HAP-1 (cell line): ENCODE data around the gene NFIB.

ENCODE experiments used
- DNase-seq, 2 experiments: peaks; one replicate each; pipeline ENCODE4 v3.0.0-alpha.2; 2016 to 2020; ENCODE audit warnings: low spot score in 2 of 2
- H3K27me3 ChIP-seq: fragments of 250-450 bp; sonication (Bioruptor Pico); 2 replicates; pipeline ENCODE4 v1.5.1; 2020; ENCODE audit warnings: low read depth, mild to moderate bottlenecking, moderate library complexity
- H3K36me3 ChIP-seq: fragments of 250-450 bp; sonication (Bioruptor Pico); replicated peaks from 2 replicates; pipeline ENCODE4 v1.5.1; 2020; ENCODE audit warnings: mild to moderate bottlenecking
- H3K4me1 ChIP-seq: fragments of 250-450 bp; sonication (Bioruptor Pico); 2 replicates; pipeline ENCODE4 v1.5.1; 2020; ENCODE audit warnings: mild to moderate bottlenecking
- H3K4me3 ChIP-seq: fragments of 250-450 bp; sonication (Bioruptor Pico); 2 replicates; pipeline ENCODE4 v1.5.1; 2020; ENCODE audit warnings: mild to moderate bottlenecking, moderate library complexity
- H3K9me3 ChIP-seq: fragments of 250-450 bp; sonication (Bioruptor Pico); 2 replicates; pipeline ENCODE4 v1.5.1; 2020; ENCODE audit warnings: mild to moderate bottlenecking, moderate library complexity
- in situ Hi-C: fragments of 300-500 bp; cut with MboI; formaldehyde crosslinking; loops from 3 replicates; pipeline ENCODE4 v1.14.3; 2020; ENCODE audit warnings: low sequenced_read_pairs, inconsistent platforms, mixed read lengths

The NFIB gene

DNA sequence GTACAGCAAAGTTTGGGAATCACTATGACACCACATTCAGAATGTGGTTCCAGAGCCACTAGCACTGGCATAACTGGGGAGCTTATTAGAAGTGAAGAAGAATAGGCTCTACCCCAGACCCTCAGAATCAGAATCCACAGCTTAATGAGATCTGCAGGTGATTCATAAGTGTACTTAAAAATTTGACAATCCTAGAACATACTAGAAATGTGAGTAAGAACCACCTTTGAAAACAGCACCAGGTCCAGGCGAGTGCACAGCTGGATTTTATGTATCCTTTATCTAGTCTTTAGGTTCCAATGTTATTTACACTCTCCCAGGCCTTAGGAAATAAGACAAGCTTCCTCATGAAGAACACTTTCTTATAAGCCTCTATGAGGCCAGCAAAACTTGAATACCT, 149.0 kb downstream of the NFIB start:
- no peaks in the 10 kb centered on the region for H3K36me3 ChIP-seq
- H3K4me1 ChIP-seq, result peaks cover 6% of the 10 kb centered on the region
- in situ Hi-C loops, result no loop called here
- no peak for DNase-seq
- no peaks in the 10 kb centered on the region for H3K9me3 ChIP-seq
- no peak overlapping the region for H3K4me3 ChIP-seq
- no peaks in the 10 kb centered on the region for H3K27me3 ChIP-seq

DNA sequence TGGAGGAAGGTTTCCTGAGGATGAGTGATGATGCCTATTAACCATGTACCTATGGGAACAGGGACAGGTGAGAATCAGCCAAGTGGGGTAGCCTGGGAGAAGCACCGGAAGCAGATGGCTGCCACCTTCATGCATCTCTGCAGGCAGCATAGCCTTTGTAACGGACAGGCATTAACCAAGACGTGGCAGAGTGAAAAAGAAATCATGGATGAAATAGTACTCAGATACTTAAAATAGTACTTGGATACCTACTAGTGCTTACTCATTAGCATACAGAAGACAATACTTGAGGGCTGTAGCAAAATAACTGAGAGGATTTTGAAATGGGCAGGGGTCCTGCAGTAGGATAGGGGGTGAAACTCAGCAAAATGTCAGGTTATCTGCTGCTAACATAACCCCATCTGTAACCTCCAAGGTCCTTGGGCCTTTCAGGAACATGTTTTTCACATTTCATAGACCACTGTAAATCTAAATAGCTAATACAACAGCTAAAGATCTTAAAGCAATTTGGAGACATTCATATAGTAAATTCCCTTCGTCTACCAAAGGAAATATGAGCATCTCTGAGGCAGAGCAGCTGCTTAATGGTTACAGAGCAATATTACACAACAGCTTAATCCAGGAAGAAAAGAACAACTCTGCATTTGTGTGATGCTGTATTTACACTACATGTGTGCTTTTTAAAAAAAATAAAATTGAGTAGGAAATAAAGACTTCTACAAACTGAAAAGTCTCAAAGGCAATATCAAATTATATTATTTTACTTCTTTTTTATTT, 154.3 kb downstream of the NFIB start:
- peak in 1 of 2 experiments; percentile 49 for DNase-seq

DNA sequence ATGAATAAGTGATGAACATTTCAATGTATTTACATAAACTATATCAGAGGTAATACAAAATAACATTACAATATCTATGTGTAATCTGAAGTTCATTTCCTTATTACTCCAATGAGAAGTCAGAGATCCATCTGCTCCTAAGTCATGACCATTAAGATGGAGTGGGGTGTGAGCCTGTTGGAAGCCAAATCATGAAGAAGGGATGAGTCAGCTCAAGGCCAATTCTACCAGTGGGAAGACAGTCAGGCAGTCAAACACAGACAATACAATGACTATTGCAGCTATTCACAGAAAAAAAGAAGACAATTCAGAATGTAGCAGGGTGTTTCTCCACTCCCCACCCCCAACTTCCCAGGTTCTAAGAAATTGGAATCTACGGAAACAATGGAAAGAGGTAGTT, 155.0 kb downstream of the NFIB start:
- H3K4me3 ChIP-seq, result no peak overlapping the region
- peaks cover 19% of the 10 kb centered on the region for H3K4me1 ChIP-seq
- in situ Hi-C loops, result no loop called here
- no peak for DNase-seq
- H3K27me3 ChIP-seq, result no peaks in the 10 kb centered on the region
- no peaks in the 10 kb centered on the region for H3K9me3 ChIP-seq
- no peaks in the 10 kb centered on the region for H3K36me3 ChIP-seq

More for the DNA sequence above, 154.3 kb downstream of the NFIB start:
- no peaks in the 10 kb centered on the region for H3K9me3 ChIP-seq
- H3K36me3 ChIP-seq, result no peaks in the 10 kb centered on the region
- H3K4me1 ChIP-seq, result peaks cover 19% of the 10 kb centered on the region
- H3K27me3 ChIP-seq, result no peaks in the 10 kb centered on the region
- H3K4me3 ChIP-seq, result no peak overlapping the region
- in situ Hi-C loops, result no loop called here

DNA sequence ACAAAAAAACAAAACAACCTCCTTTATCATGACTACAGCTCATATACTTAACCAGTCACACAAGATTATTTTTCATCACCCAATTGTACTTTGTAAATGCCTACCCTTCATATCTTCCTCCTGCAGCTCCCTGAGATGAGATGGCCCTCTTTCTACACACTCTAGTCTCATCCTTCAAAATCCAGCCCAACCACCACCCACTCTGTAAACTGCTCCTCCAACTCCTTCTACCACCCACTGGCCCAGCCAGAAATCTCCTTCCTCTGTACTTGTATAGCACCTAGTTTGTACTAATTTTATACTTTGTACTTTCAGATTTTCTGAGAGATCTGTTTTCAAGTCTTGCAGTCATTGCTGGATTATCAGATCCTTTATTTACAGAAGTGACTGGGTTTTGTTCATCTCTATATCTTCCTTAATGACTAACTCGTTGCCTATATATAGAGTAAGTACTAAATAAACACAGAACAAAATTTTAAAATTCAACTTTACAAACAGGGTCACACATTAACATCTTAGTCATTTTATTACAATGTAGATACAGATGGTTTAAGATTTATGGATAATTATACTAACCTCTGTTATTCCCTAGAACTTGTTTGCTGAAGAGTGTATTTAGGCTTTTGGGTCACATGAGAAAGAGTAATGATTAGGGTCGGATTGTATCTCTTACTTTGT, 155.7 kb downstream of the NFIB start:
- Histone ChIP-seq H3K9me3 (no peaks in the 10 kb centered on the region), H3K36me3 (no peaks in the 10 kb centered on the region), H3K4me3 (no peak overlapping the region), H3K4me1 (peaks cover 22% of the 10 kb centered on the region), H3K27me3 (no peaks in the 10 kb centered on the region)
- DNase-seq, result no peak
- in situ Hi-C loops, result no loop called here

DNA sequence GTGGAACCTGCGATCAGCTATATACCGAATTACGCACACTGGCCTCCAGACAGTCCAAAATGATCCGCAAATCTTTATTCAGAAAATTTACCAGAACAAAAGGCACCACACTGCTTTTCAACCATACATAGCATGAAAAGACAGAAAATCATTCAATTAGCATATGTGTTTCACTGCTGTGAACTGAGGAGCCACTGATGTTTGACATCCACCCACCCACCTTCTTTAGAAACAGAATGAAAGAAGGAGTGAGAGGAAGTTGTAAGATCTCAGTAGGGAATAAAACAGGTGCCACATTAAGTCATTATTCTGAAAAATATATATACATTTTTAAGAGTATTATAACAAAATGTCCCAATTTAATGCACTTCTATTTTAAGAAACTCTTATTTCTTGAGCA, 156.8 kb downstream of the NFIB start:
- in situ Hi-C loops, result no loop called here
- Histone ChIP-seq H3K36me3 (no peaks in the 10 kb centered on the region), H3K9me3 (no peaks in the 10 kb centered on the region), H3K4me3 (no peak overlapping the region), H3K27me3 (no peaks in the 10 kb centered on the region), H3K4me1 (peaks cover 27% of the 10 kb centered on the region)
- no peak for DNase-seq

DNA sequence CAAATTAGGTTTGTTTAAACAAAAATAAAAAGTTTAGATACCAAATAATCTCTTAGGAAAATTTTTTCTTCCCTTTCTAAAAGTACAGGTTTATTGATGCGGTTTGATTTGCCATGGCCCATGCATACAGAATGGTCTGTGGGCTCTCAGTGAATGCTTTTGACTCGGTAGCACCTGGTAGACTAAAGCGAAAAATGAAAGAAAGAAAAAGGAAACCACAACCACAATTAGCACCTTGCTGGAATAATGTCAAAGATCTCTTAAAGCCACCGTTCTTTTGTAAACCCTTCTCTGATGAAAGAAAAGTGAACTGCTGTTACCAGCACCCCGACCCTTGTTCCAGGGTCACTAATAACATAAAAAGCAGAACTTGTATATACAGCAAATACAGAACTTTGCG, 157.9 kb downstream of the NFIB start:
- no peaks in the 10 kb centered on the region for H3K9me3 ChIP-seq
- peaks cover 27% of the 10 kb centered on the region for H3K4me1 ChIP-seq
- H3K4me3 ChIP-seq, result no peak overlapping the region
- no peak for DNase-seq
- H3K27me3 ChIP-seq, result no peaks in the 10 kb centered on the region
- in situ Hi-C loops, result no loop called here
- no peaks in the 10 kb centered on the region for H3K36me3 ChIP-seq

DNA sequence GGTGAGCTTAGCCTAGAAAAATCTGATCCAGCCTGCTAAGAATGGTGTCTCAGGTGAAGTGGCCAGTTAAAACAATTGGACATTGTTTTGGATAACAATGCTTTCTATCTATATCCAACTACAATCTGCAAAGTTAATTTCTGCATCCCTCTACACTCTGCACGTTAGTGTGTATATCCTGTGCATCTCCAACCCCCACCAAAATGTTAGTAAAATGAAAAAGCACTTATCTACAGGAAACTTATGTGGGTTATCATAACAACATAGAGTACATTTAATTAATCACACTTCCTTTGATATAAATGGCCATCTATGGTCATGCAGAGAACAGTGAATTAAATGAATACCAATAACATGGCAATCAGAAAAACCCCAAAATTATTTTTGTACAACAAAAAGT, 158.7 kb downstream of the NFIB start:
- H3K4me1 ChIP-seq, result peaks cover 24% of the 10 kb centered on the region
- no peaks in the 10 kb centered on the region for H3K27me3 ChIP-seq
- no peaks in the 10 kb centered on the region for H3K36me3 ChIP-seq
- no peaks in the 10 kb centered on the region for H3K9me3 ChIP-seq
- no peak overlapping the region for H3K4me3 ChIP-seq
- DNase-seq, result no peak
- in situ Hi-C loops, result no loop called here

DNA sequence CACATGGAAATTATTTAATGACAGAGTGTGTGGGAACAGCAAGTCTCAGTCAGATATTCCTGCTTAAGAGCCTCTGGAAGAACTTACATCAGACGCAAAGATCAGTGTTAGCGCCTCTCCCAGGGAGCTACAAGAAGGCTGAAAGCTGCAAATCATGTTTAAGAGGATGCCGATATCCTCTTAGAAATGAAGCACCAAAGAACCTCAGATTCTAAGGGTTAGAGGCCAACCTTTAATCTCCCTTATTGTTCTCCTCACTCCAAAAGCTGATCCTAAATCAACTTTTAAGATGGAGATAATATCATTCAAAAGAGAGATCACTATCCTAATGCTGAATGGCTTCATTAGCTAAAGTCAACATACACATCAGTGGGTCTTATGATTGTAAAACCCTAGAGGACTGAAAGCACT, 160.6 kb downstream of the NFIB start:
- Histone ChIP-seq H3K4me1 (peaks cover 16% of the 10 kb centered on the region), H3K9me3 (no peaks in the 10 kb centered on the region), H3K27me3 (no peaks in the 10 kb centered on the region), H3K36me3 (no peaks in the 10 kb centered on the region), H3K4me3 (no peak overlapping the region)
- peak; percentile 45 to 95 for DNase-seq
- in situ Hi-C loops, result no loop called here

DNA sequence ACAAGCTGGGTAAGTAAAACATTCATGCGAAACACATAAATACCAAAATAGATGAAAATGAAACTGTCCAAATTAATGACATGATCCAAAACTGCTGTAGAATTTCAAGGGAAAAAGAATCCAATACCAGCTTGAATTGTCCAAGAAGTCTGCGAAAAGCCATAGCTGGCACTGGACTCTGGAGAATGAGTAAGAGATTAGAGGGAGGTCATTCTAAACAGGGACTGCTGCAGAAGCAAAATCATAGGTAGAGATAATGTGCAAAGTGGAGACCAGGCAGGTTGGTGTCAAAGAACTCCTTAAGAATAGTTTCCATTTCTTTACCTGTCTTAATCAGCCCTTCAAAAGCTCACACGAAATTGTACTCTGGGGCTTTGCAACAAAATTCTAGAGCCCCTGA, 162.5 kb downstream of the NFIB start:
- Histone ChIP-seq H3K4me3 (no peak overlapping the region), H3K36me3 (no peaks in the 10 kb centered on the region), H3K9me3 (no peaks in the 10 kb centered on the region), H3K27me3 (no peaks in the 10 kb centered on the region), H3K4me1 (peaks cover 7% of the 10 kb centered on the region)
- in situ Hi-C loops, result no loop called here
- DNase-seq, result no peak

DNA sequence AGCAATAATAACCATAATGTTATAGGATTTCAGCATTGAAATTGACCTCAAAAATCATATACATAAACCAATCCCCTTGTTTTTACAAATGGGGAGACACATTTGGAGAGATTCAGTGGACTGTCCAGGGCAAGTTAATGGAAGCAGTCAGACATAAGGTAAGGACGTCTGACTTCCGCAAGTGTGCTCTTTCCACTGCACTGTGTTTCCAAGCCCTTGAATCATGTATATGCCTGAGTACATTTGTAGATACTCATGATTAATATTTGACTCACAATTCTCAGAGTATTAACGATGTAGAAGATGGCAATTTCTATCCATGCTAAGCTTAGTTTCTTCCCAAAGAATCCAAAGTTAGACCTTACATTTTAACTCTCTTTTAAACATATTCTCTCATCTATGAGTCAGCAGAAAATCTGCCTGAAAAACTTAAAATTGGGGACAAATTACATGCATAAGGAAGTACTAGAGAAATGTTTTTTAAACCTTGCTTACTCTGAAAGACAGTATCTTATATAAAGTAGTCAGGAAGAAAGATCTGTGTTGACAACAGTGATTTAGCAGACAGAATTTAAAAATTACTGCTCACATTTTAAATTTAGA, 165.3 kb downstream of the NFIB start:
- Histone ChIP-seq H3K27me3 (no peaks in the 10 kb centered on the region), H3K4me3 (no peak overlapping the region), H3K4me1 (peaks cover 16% of the 10 kb centered on the region), H3K36me3 (no peaks in the 10 kb centered on the region), H3K9me3 (no peaks in the 10 kb centered on the region)
- in situ Hi-C loops, result loop anchor here (25.0 kb wide), 1 partner anchor 164 kb away; the partner anchor contains the start of gene NFIB
- DNase-seq, result no peak

DNA sequence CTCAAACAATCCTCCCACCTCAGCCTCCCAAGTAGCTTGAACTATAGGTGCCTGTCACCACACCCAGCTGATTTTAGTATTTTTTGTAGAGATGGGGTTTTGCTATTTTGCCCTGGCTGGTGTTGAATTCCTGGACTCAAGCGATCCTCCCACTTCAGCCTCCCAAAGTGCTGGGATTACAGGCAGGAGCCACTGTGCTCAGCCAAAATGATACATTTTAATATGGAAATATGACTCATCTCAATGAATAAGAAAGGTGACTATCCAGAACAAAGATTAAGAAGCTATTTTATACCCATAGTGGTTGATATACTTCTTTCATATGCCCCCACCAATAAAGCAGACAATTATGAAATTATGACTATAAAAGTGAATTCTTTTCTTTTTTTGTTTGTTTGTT, 166.2 kb downstream of the NFIB start:
- H3K36me3 ChIP-seq, result no peaks in the 10 kb centered on the region

DNA sequence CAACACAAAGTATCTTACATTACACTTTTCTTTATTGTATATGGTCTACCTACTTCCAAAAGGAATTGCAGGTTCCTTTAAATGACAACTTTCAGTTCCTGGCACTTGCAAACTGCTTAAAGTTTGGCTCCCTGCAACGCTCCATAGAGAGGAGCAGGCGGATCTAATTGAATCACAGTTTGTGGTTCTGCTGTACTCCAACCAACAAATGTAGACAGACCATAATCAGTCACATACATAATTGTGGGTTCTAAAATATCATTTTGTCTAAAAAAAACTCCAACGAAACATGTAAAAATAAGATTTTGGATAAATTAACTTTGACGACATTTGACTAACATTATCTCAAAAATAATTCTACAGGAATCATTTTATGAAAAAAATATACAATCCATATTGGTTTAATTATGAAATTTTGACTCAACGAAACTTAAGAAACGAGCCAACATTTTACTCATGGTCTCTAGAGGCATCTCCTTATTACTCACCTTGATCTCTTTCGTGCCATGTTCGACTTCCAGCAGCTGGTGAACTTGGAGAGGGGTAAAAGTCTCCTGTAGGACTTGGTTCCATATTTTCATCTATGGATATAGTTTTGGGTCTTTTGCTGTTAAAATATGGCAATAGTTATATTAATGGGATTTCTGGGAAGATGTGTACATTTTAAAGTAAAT, 167.6 kb downstream of the NFIB start:
- no peak overlapping the region for H3K4me3 ChIP-seq
- in situ Hi-C loops, result loop anchor here (25.0 kb wide), 1 partner anchor 166 kb away; the partner anchor contains the start of gene NFIB
- DNase-seq, result no peak
- H3K36me3 ChIP-seq, result no peaks in the 10 kb centered on the region
- peaks cover 14% of the 10 kb centered on the region for H3K4me1 ChIP-seq
- no peaks in the 10 kb centered on the region for H3K9me3 ChIP-seq
- no peaks in the 10 kb centered on the region for H3K27me3 ChIP-seq

More for the DNA sequence above, 166.2 kb downstream of the NFIB start:
- Histone ChIP-seq H3K9me3 (no peaks in the 10 kb centered on the region), H3K27me3 (no peaks in the 10 kb centered on the region), H3K4me3 (no peak overlapping the region), H3K4me1 (peaks cover 14% of the 10 kb centered on the region)
- in situ Hi-C loops, result loop anchor here (25.0 kb wide), 1 partner anchor 165 kb away; the partner anchor contains the start of gene NFIB
- no peak for DNase-seq

DNA sequence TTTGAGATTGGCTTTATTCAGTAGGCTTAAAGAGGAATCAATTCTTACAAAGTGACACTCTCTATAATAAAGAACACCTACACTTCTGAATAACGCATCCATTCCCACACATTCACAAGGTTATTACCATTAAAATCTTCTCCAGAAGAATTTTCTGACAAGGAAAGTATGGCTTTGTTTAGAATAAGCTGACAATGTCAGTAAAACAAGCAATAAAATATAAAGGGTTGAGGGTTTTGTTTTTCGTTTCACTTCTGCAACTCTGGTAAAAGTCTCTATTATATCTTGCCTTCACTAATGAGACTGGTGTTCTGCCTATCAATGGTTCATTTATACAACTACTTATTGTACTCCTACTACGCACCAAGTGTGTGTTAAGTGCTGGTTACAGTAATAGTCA, 169.7 kb downstream of the NFIB start:
- no peaks in the 10 kb centered on the region for H3K36me3 ChIP-seq
- H3K9me3 ChIP-seq, result no peaks in the 10 kb centered on the region
- in situ Hi-C loops, result loop anchor here (25.0 kb wide), 1 partner anchor 168 kb away; the partner anchor contains the start of gene NFIB
- no peaks in the 10 kb centered on the region for H3K27me3 ChIP-seq
- H3K4me1 ChIP-seq, result peaks cover 18% of the 10 kb centered on the region
- no peak overlapping the region for H3K4me3 ChIP-seq
- peak in 1 of 2 experiments; percentile 88 for DNase-seq
